NK-92 treated with Interleukin-12 subunit alpha and Interleukin-12 subunit beta, amount 100 ng/mL, for 24 hours (cell line): ENCODE data around the gene ENOPH1.
A peak's percentile ranks its signal among the peaks of the same experiment; 100 is the strongest.
"Not testable (repeated sequence)": the region's sequence is repeated elsewhere in the genome, so short reads cannot be mapped to it uniquely, and the experiment has no call there.

Experiments used
- DNase-seq: peaks from one replicate; lab custom pipeline; 2025; lab: John Stamatoyannopoulos, UW

The ENOPH1 gene

GRCh38 chr4:82430193-82430963, at the start of gene ENOPH1, which contains the start of gene HNRNPDL:
TSS of gene ENOPH1 (plus strand) at chr4:82430590. CDS start at chr4:82430830, 240 bp downstream.
TSS of gene HNRNPDL (minus strand) at chr4:82430462. CDS start at chr4:82429690, 772 bp downstream.
- peak; percentile 89 for DNase-seq

- DNase-seq, result no peak
Observed at GRCh38 chr4:82380831-82381230, 49.6 kb upstream of the ENOPH1 start.

GRCh38 chr4:82381235-82381634, 49.2 kb upstream of the ENOPH1 start:
- DNase-seq, result no peak

- no peak for DNase-seq
Observed at GRCh38 chr4:82381661-82382296, 48.6 kb upstream of the ENOPH1 start.

- DNase-seq, result no peak
Observed at GRCh38 chr4:82382751-82383150, 47.6 kb upstream of the ENOPH1 start.

GRCh38 chr4:82386312-82386711, 44.1 kb upstream of the ENOPH1 start:
- DNase-seq, result not testable (repeated sequence)

- DNase-seq, result no peak
Observed at GRCh38 chr4:82388405-82388804, 42.0 kb upstream of the ENOPH1 start.

- DNase-seq, result not testable (repeated sequence)
Observed at GRCh38 chr4:82390061-82390460, 40.3 kb upstream of the ENOPH1 start.

- no peak for DNase-seq
Observed at GRCh38 chr4:82394896-82395295, 35.5 kb upstream of the ENOPH1 start.

- no peak for DNase-seq
Observed at GRCh38 chr4:82397527-82397926, 32.9 kb upstream of the ENOPH1 start.

GRCh38 chr4:82398263-82398662, 32.1 kb upstream of the ENOPH1 start:
- DNase-seq, result no peak

- no peak for DNase-seq
Observed at GRCh38 chr4:82401600-82401999, 28.8 kb upstream of the ENOPH1 start.

GRCh38 chr4:82402196-82402775, 28.1 kb upstream of the ENOPH1 start:
- DNase-seq, result no peak

GRCh38 chr4:82403725-82404124, 26.7 kb upstream of the ENOPH1 start:
- DNase-seq, result no peak

GRCh38 chr4:82415061-82415460, 15.3 kb upstream of the ENOPH1 start:
- DNase-seq, result not testable (repeated sequence)

- DNase-seq, result no peak
Observed at GRCh38 chr4:82415922-82416365, 14.4 kb upstream of the ENOPH1 start.

- no peak for DNase-seq
Observed at GRCh38 chr4:82419451-82419850, 10.9 kb upstream of the ENOPH1 start.

GRCh38 chr4:82421796-82422560, 8.4 kb upstream of the ENOPH1 start:
- DNase-seq, result no peak

- no peak for DNase-seq
Observed at GRCh38 chr4:82422616-82423015, 7.8 kb upstream of the ENOPH1 start.

- no peak for DNase-seq
Observed at GRCh38 chr4:82423245-82424054, 6.9 kb upstream of the ENOPH1 start.

GRCh38 chr4:82425478-82425877, 4.9 kb upstream of the ENOPH1 start:
- DNase-seq, result no peak
